BJ (cell line): Measurements from ENCODE around the gene IBSP. TPM values are rescaled to one million over a fixed set of nuclear protein-coding genes. Genes with fewer than 3 reads are reported as not detected.
A peak's percentile ranks its signal among the peaks of the same experiment; 100 is the strongest.

ENCODE experiments used
- CTCF ChIA-PET: fragments of 350-600 bp; formaldehyde crosslinking; extraction: SDS; loops from one replicate; lab custom pipeline; 2021; ENCODE audit warnings: antibody characterized with exemption, inconsistent platforms; lab: Yijun Ruan, JAX
- POLR2A ChIA-PET: fragments of 300-600 bp; sonication (Branson Sonifier 250); formaldehyde crosslinking; extraction: SDS; loops from one replicate; lab custom pipeline; 2021; ENCODE audit warnings: antibody characterized with exemption; lab: Charles Lee
- DNase-seq: peaks from one replicate; pipeline ENCODE4 v3.0.0-alpha.2; 2011; ENCODE audit warnings: low read depth
- H3K27me3 ChIP-seq: 2 replicates; pipeline ENCODE4 v1.6.0; 2011; ENCODE audit warnings: low read length; ENCODE audit not compliant: control insufficient read depth, insufficient read depth
- H3K36me3 ChIP-seq: 2 replicates; pipeline ENCODE4 v1.5.1; 2011; ENCODE audit warnings: low read length; ENCODE audit not compliant: control insufficient read depth, insufficient read depth
- H3K4me3 ChIP-seq: 2 replicates; pipeline ENCODE4 v1.5.1; 2011; ENCODE audit warnings: low read depth, mild to moderate bottlenecking, control low read depth, low read length
- CTCF ChIP-seq: IDR thresholded peaks from 2 replicates; pipeline ENCODE4 v1.5.1; 2011; ENCODE audit warnings: low read depth, mild to moderate bottlenecking, control low read depth, inconsistent platforms, low read length, moderate library complexity; ENCODE audit not compliant: insufficient read depth
- polyA plus RNA-seq: library from polyadenylated mRNA; depleted of rRNA; stranded (reverse); fragments of >200 nt; gene quantifications from 2 replicates; pipeline ENCODE4 v1.2.3, GENCODE V29; 2011

Gene IBSP
- polyA plus RNA-seq, 1 experiment, result not detected

- H3K27me3 ChIP-seq, result no peaks in the 10 kb centered on the region
- ChIA-PET POLR2A (no interaction called here), CTCF (interaction anchor here (0.6 to 4.4 kb wide), 7 partner anchors 9 to 465 kb away, joined by 3 to 60 read pairs (median 10); no protein-coding TSS in a partner anchor)
- no peaks in the 10 kb centered on the region for H3K36me3 ChIP-seq
- no peak for TF ChIP-seq CTCF
- no peak for DNase-seq
- no peak overlapping the region for H3K4me3 ChIP-seq
These were observed 40.8 kb downstream of the IBSP start for GRCh38 chr4:87840149-87840548.

GRCh38 chr4:87843936-87844335 lies 44.6 kb downstream of the IBSP start:
- H3K36me3 ChIP-seq, result no peaks in the 10 kb centered on the region
- peak; percentile 45 for DNase-seq
- no peak for TF ChIP-seq CTCF
- ChIA-PET CTCF (interaction anchor here (0.7 to 8.5 kb wide), 5 partner anchors 10 to 490 kb away, joined by 3 to 130 read pairs (median 4); partner anchors contain the start of gene MEPE), POLR2A (no interaction called here)
- H3K4me3 ChIP-seq, result no peak overlapping the region
- no peaks in the 10 kb centered on the region for H3K27me3 ChIP-seq

- CTCF ChIA-PET, result interaction anchor here (0.6 to 8.5 kb wide), 5 partner anchors 11 to 375 kb away, joined by 3 to 130 read pairs (median 4); partner anchors contain the start of gene MEPE
- TF ChIP-seq CTCF, result no peak
- POLR2A ChIA-PET, result no interaction called here
- Histone ChIP-seq H3K27me3 (no peaks in the 10 kb centered on the region), H3K4me3 (no peak overlapping the region), H3K36me3 (no peaks in the 10 kb centered on the region)
- no peak for DNase-seq
These were observed 45.1 kb downstream of the IBSP start for GRCh38 chr4:87844452-87844851.

- POLR2A ChIA-PET, result no interaction called here
- no peak for DNase-seq
- CTCF ChIA-PET, result interaction anchor here (5.0 to 8.5 kb wide), 2 partner anchors 168 to 366 kb away, joined by 53 to 130 read pairs; no protein-coding TSS in a partner anchor
- no peaks in the 10 kb centered on the region for H3K27me3 ChIP-seq
- no peaks in the 10 kb centered on the region for H3K36me3 ChIP-seq
- no peak for TF ChIP-seq CTCF
- no peak overlapping the region for H3K4me3 ChIP-seq
These were observed 46.9 kb downstream of the IBSP start for GRCh38 chr4:87846226-87846625.

GRCh38 chr4:87848622-87849351 lies 49.4 kb downstream of the IBSP start:
- TF ChIP-seq CTCF, result peak; percentile 70
- Histone ChIP-seq H3K36me3 (no peaks in the 10 kb centered on the region), H3K27me3 (no peaks in the 10 kb centered on the region), H3K4me3 (no peak overlapping the region)
- DNase-seq, result no peak
- ChIA-PET POLR2A (no interaction called here), CTCF (interaction anchor here (0.6 to 8.5 kb wide), 45 partner anchors 9 to 1091 kb away, joined by 3 to 130 read pairs (median 4); partner anchors contain the start of gene HSD17B13)
